HG02970 (cell line): ENCODE results near the gene S100A2.
A peak's percentile ranks its signal among the peaks of the same experiment; 100 is the strongest.

Source experiments
- ATAC-seq: cut with Tn5 transposase; IDR thresholded peaks from one replicate; pipeline ENCODE4 v1.9.1; 2021; ENCODE audit warnings: mild to moderate bottlenecking, moderate library complexity, moderate number of reproducible peaks; ENCODE audit not compliant: unreplicated experiment, low FRiP score

The S100A2 gene

GRCh38 chr1:153565529-153566374 lies at the start of gene S100A2:
TSS of gene S100A2 (minus strand) at chr1:153565844. CDS start at chr1:153563877, 1,967 bp downstream.
- ATAC-seq, result no peak

DNA sequence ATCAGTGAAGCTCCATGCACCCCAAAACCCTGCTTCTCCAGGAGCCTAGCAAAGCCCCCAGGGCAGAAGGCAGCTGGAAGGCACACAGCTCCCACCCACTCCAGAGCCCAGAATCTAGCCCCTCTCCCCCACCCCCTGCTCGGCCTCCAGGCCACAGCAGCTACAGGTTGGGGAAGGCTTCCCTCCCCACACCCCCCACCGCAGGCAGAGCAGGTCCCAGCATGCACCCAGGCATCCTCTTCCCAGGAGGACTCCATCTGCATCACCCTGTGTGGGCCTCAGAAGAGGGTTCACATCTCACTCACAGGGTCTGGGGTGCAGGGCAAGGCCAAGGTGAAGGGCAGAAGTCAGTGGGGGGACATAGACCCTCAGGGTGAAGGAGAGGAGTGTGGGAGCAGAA lies 49.8 kb upstream of the S100A2 start:
- no peak for ATAC-seq

- ATAC-seq, result no peak
These were observed 49.3 kb upstream of the S100A2 start for GRCh38 chr1:153614906-153615305.

DNA sequence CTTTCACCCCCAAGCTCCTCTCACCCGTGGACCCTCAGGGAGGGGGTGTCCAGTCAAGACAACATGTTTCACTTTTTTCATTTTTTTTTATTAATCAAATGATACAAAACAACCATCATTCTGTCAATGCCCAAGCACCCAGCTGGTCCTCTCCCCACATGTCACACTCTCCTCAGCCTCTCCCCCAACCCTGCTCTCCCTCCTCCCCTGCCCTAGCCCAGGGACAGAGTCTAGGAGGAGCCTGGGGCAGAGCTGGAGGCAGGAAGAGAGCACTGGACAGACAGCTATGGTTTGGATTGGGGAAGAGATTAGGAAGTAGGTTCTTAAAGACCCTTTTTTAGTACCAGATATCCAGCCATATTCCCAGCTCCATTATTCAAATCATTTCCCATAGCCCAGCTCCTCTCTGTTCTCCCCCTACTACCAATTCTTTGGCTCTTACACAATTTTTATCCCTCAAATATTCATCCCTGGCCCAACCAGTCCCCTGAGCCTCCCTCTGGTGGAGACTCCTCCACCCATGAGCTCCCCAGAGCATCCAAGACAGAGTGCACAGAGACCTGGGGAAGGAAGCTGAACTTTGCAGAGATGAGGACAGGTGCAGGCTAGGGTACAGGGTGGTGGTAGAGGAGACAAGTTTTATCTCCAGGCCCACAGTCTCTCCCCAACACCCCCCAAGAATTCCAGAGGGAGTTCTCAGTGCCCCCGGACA lies 48.7 kb upstream of the S100A2 start:
- ATAC-seq, result no peak

GRCh38 chr1:153613406-153613805 lies 47.8 kb upstream of the S100A2 start:
- ATAC-seq, result no peak

DNA sequence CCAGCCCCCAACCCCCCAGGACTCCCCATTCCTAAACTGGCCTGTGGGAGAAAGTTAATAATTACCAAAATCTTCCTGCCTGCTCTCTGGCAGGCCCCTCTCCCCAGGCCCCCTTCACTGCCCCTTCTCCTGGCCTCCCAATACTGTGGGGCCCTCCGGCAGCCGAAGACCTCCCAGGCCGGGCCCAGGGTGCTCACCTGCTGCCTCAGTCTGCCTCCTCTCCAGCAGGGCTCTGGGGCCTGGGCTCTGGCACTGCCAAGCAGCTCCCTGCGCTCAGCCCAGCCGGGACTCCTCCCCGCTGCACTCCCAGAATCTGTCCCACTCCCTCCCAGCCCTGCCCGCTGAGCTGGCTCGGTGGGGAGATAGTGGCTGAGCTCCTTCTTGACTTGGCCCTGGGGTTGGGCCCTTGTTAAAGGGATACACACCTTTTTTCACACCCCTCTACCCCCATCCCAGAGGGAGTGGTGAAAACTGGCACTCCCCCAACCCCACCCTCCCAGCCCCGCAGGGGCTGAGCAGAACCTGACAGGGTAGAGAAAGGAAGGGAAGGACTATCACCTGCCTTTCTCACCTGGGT lies 47.2 kb upstream of the S100A2 start, which contains the start of gene S100A16:
S100A16 (minus strand) TSS at position 383 of the 577 bp plus-strand sequence. CDS start 4,986 bp downstream, outside the sequence.
- no peak for ATAC-seq

DNA sequence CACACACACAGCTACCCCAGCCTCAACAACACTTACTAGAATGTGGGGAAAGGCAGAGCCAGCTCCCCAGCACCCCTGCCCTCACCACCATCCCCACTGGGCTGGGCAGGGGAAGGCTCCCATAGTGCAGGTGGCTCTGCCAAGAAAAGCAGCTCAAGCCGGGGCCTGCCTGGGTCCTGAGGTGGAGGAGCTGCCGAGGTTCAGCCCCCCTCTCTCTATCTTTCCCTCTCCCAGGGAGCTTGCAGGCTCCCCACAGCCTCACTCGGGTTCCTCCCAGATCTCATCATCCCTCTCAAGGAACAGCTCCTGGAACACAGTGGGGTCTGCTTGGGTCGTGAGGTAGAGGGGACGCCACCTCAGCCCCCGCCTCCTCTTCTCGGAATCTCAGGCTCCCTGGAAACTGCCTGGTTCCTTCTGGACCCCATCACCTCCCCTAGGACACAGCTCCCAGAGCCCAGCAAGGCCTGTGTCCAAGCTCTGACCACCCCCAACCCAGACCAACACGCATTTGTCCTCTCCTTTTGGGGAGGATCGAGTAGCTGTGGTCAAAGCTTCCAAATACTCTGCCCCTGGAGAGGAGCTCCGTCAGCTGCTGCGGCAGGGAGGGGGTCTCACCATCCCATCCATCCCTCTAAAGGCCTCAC lies 46.6 kb upstream of the S100A2 start:
- no peak for ATAC-seq

DNA sequence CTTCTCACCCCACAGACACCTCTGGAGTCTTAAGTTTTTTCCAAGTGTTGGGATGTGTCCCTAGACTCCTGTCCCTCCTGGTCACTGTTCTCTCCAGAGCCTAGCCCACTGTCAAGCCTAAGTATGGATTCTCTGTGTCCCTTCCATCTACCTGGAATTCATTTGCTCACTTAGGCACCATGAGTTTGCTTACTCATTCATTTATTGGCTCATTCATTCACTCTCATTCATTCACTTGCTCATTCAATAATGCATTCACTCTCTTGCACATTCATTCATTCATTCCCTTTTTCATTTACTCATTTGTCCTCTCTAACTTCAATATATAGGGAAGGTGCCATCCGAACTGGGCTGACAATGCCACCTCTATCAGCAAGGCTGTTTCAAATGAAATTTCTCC lies 45.7 kb upstream of the S100A2 start:
- no peak for ATAC-seq

DNA sequence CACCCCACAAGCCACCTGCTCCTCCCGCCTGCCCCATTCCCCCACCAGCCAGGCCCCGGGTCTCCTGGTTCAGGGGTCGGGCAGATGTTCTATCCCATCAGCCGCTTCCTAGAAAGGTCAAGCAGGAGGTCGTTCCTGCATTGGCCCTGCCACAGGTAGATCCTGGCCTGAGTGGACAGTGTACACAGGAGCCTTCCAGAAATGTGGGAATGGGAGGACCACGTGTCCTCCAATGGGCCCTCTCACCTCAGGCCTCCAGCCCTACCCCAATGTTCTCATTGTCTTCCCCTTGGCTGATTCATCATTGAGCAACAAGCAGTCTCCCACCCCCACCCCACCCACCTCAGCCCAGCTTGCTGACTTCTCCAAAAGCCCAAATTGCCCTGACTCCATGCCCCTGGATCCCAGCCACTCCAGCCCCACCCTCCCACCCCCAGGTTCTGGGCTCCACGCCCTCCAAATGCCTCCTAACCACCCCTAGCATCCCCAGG lies 45.2 kb upstream of the S100A2 start:
- ATAC-seq, result no peak

- no peak for ATAC-seq
These were observed 44.7 kb upstream of the S100A2 start for GRCh38 chr1:153610334-153610733.

GRCh38 chr1:153609585-153609907 lies 43.9 kb upstream of the S100A2 start:
- no peak for ATAC-seq

DNA sequence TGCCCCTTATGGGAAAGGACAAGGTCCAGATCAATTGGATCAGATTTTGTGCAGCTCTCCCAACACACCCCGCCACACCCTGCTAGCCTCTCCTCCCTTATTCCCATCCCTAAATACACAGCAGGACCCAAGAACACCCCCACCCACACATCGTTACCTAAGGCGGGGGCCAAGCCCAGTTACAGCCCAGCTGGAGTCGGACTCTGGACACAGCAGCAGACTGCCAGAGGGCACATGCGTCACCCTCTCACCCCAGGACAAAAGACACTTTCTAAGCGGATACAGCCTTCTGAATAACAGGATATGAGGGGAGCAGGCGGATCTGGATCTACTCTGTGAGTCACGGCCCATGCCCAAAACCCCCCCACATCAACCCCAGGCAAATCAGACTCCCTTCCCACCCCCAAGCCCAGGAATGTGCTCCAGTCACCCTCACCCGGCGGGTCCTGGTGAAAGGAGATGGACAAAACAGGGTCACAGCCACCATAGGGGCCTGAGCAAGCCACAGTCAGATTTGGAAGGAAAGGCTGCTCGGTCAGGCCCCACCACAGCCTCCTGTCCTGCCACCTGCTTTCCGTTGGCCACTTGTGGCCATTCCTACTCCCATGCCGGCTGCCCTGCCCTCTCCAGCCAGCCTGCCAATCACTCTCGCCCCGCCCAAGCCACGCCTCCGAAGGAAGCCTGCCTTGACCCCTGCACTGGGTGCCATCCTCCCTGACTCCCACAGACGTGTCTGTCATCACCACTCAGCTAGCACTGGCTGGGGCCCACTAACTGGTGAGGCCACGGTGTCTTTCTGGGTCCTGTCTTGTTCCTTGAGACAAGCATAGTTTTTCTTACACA lies 43.3 kb upstream of the S100A2 start:
- no peak for ATAC-seq

GRCh38 chr1:153608089-153608682 lies 42.5 kb upstream of the S100A2 start:
- no peak for ATAC-seq

DNA sequence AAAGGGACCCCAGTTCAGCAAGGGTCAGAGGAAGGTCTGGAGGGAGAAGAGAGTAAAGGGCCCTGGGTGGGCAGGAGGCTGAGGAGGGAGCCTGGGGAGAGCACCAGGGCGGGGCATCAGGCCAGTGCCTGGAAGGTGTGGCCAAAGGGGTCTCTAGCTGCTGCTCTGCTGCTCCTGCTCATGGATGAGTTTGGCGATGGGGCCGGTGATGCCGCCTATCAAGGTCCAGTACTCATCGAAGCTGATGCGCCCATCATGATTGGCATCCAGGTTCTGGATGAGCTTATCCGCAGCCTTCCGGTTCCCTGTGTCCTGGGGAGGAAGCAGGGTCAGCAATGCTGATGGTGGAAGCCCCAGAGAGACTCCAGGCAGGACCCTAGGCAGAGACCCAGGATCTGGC lies 41.7 kb upstream of the S100A2 start:
- ATAC-seq, result no peak

DNA sequence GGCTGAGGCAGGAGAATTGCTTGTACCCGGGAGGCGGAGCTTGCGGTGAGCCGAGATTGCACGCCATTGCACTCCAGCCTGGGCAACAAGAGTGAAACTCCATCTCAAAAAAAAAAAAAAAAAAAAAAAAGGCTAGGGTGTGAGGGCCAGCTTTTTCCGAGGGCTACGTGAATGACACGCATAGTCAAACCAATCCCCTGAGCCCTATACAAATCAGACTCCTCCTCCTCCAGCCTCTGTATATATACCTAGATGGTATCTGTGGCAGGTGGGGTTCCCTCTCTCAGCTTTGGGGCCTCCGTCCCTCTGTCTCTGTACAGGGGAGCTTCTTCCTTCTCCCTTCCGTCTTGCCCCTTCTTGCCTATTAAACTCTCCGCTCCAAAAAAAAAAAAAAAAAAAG lies 40.5 kb upstream of the S100A2 start:
- no peak for ATAC-seq

GRCh38 chr1:153602749-153603148 lies 37.1 kb upstream of the S100A2 start:
- ATAC-seq, result no peak

- no peak for ATAC-seq
These were observed 34.2 kb upstream of the S100A2 start for GRCh38 chr1:153599847-153600246.

- peak; percentile 82 for ATAC-seq
These were observed 32.9 kb upstream of the S100A2 start for GRCh38 chr1:153598309-153599172.

DNA sequence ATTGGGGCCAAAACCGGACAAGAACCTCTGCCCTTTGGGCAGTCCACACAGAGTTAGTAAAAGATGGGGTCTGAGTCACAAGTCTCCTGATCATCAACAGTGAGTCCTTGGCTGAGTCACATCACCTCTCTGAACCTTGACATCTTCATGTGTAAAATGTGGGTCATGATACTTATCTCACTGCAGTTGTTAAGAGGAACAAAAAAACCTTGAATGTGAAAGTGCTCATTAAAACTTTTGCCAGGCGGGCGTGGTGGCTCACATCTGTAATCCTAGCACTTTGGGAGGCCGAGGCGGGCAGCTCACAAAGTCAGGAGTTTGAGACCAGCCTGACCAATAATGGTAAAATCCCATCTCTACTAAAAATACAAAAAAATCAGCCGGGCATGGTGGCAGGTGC lies 31.6 kb upstream of the S100A2 start:
- ATAC-seq, result no peak
